GM23248 (cell line): ENCODE measurements around the gene PDCD2L. TPM values are rescaled to one million over a fixed set of nuclear protein-coding genes. Genes with fewer than 3 reads are reported as not detected.
A peak's percentile ranks its signal among the peaks of the same experiment; 100 is the strongest.

Source experiments
- DNase-seq: peaks from one replicate; pipeline ENCODE4 v3.0.0-alpha.2; 2015
- H2AFZ ChIP-seq: fragments of 200-600 bp; sonication (generic); 2 replicates; pipeline ENCODE4 v1.6.1; 2016; ENCODE audit warnings: antibody characterized with exemption
- H3F3A ChIP-seq: fragments of 200-600 bp; sonication (generic); 2 replicates; pipeline ENCODE4 v1.6.1; 2016; ENCODE audit warnings: mild to moderate bottlenecking, antibody characterized with exemption, mixed run types; ENCODE audit not compliant: insufficient read depth
- H3K27ac ChIP-seq: fragments of 200-600 bp; sonication (generic); 2 replicates; pipeline ENCODE4 v1.5.1; 2016; ENCODE audit warnings: mild to moderate bottlenecking
- H3K27me3 ChIP-seq: fragments of 200-600 bp; sonication (generic); replicated peaks from 2 replicates; pipeline ENCODE4 v1.6.1; 2016; ENCODE audit warnings: mild to moderate bottlenecking; ENCODE audit not compliant: insufficient read depth
- H3K36me3 ChIP-seq: fragments of 200-600 bp; sonication (generic); 2 replicates; pipeline ENCODE4 v1.6.1; 2016; ENCODE audit warnings: low read depth, mild to moderate bottlenecking
- H3K4me1 ChIP-seq: fragments of 200-600 bp; sonication (generic); 2 replicates; pipeline ENCODE4 v1.6.1; 2016; ENCODE audit warnings: mild to moderate bottlenecking; ENCODE audit not compliant: insufficient read depth
- H3K4me2 ChIP-seq: fragments of 200-600 bp; sonication (generic); one replicate; pipeline ENCODE4 v1.6.1; 2016; ENCODE audit warnings: mild to moderate bottlenecking; ENCODE audit not compliant: unreplicated experiment
- H3K4me3 ChIP-seq: fragments of 200-600 bp; sonication (generic); 2 replicates; pipeline ENCODE4 v1.5.1; 2016; ENCODE audit warnings: mild to moderate bottlenecking
- H3K79me2 ChIP-seq: fragments of 200-600 bp; sonication (generic); 2 replicates; pipeline ENCODE4 v1.6.1; 2016; ENCODE audit warnings: mild to moderate bottlenecking; ENCODE audit not compliant: insufficient read depth
- H3K9ac ChIP-seq: fragments of 200-600 bp; sonication (generic); 2 replicates; pipeline ENCODE4 v1.6.1; 2016; ENCODE audit warnings: mild to moderate bottlenecking
- H3K9me2 ChIP-seq: fragments of 200-600 bp; sonication (generic); 2 replicates; pipeline ENCODE4 v1.6.1; 2016; ENCODE audit warnings: mixed run types, mild to moderate bottlenecking, moderate library complexity; ENCODE audit not compliant: insufficient read depth
- H3K9me3 ChIP-seq: fragments of 200-600 bp; sonication (generic); one replicate; pipeline ENCODE4 v1.6.1; 2017; ENCODE audit warnings: low read depth
- H4K20me1 ChIP-seq: fragments of 200-600 bp; sonication (generic); 2 replicates; pipeline ENCODE4 v1.6.0; 2016; ENCODE audit not compliant: insufficient read depth
- EZH2 ChIP-seq: fragments of 200-600 bp; sonication (generic); IDR thresholded peaks from 2 replicates; pipeline ENCODE4 v1.6.1; 2018; ENCODE audit warnings: antibody characterized with exemption, mild to moderate bottlenecking; ENCODE audit not compliant: insufficient read depth, poor library complexity, severe bottlenecking
- EZH2phosphoT487 ChIP-seq: fragments of 200-600 bp; sonication (generic); IDR thresholded peaks from 2 replicates; pipeline ENCODE4 v1.6.1; 2018; ENCODE audit warnings: antibody characterized with exemption, moderate library complexity, mild to moderate bottlenecking, low read depth; ENCODE audit not compliant: insufficient read depth
- WGBS, 2 experiments: methylation state at CpG; one replicate each; pipeline ENCODE4 v1.1.6; 2015 to 2017; ENCODE audit warnings: low lambda C conversion rate in 2 of 2, low coverage in 1 of 2; ENCODE audit errors: missing lambda C conversion rate in 2 of 2; 5-methylcytosine and 5-hydroxymethylcytosine counted together
- in situ Hi-C: fragments of 300-500 bp; cut with MboI; formaldehyde crosslinking; loops from 2 replicates; pipeline ENCODE4 v1.15.0; 2020
- polyA plus RNA-seq: library from polyadenylated mRNA; unstranded; fragments of >200 nt; fragmentation: Nextera tagmentation; extraction: Ambion mirVana; gene quantifications from 2 replicates; pipeline ENCODE4 v1.2.1, GENCODE V29; 2016
- total RNA-seq: library from RNA; depleted of rRNA; stranded (reverse); fragments of >200 nt; shearing (Covaris generic); gene quantifications from 2 replicates; pipeline ENCODE4 v1.2.3, GENCODE V29; 2014

PDCD2L gene
- total and polyA plus RNA-seq, 2 experiments from 2014 or later = 7.4 to 13.4 TPM

GRCh38 chr19:34411216-34411615, 7.0 kb downstream of the PDCD2L start:
- H3K4me3 ChIP-seq = no peak overlapping the region
- H3K27me3 ChIP-seq = no peaks in the 10 kb centered on the region
- H3K79me2 ChIP-seq = no peaks in the 10 kb centered on the region
- H3K9ac ChIP-seq = no peak overlapping the region
- H3K36me3 ChIP-seq = no peaks in the 10 kb centered on the region
- TF ChIP-seq EZH2phosphoT487 (no peak), EZH2 (no peak)
- H2AFZ ChIP-seq = no peak overlapping the region
- no peaks in the 10 kb centered on the region for H4K20me1 ChIP-seq
- no peak overlapping the region for H3K4me2 ChIP-seq
- WGBS, 2 experiments = 97 to 98% methylated on average over 11 to 13 of the region's 13 CpGs
- in situ Hi-C loops = no loop called here
- no peaks in the 10 kb centered on the region for H3F3A ChIP-seq
- H3K9me3 ChIP-seq = no peaks in the 10 kb centered on the region
- no peaks in the 10 kb centered on the region for H3K4me1 ChIP-seq
- no peaks in the 10 kb centered on the region for H3K9me2 ChIP-seq
- H3K27ac ChIP-seq = no peak overlapping the region
- no peak for DNase-seq

GRCh38 chr19:34416021-34416545, 11.9 kb downstream of the PDCD2L start:
- no peak for TF ChIP-seq EZH2phosphoT487
- no peak for TF ChIP-seq EZH2
- H3K27ac ChIP-seq = no peak overlapping the region
- no peaks in the 10 kb centered on the region for H3K9me2 ChIP-seq
- H4K20me1 ChIP-seq = no peaks in the 10 kb centered on the region
- WGBS, 2 experiments = 87 to 91% methylated on average over 7 of the region's 7 CpGs
- H3K36me3 ChIP-seq = no peaks in the 10 kb centered on the region
- H3K9me3 ChIP-seq = no peaks in the 10 kb centered on the region
- DNase-seq = peak; percentile 17
- no peaks in the 10 kb centered on the region for H3K79me2 ChIP-seq
- H2AFZ ChIP-seq = no peak overlapping the region
- no peaks in the 10 kb centered on the region for H3K4me1 ChIP-seq
- no peak overlapping the region for H3K9ac ChIP-seq
- in situ Hi-C loops = no loop called here
- H3K27me3 ChIP-seq = no peaks in the 10 kb centered on the region
- no peak overlapping the region for H3K4me2 ChIP-seq
- no peak overlapping the region for H3K4me3 ChIP-seq
- H3F3A ChIP-seq = no peaks in the 10 kb centered on the region; the same call in 1 of the 2 replicates

- no peak for DNase-seq
- 89 to 90% methylated on average over 4 of the region's 4 CpGs for WGBS, 2 experiments
- H3K9me3 ChIP-seq = no peaks in the 10 kb centered on the region
- no peaks in the 10 kb centered on the region for H3K9me2 ChIP-seq
- H3K4me2 ChIP-seq = no peak overlapping the region
- no peaks in the 10 kb centered on the region for H4K20me1 ChIP-seq
- H3K27me3 ChIP-seq = no peaks in the 10 kb centered on the region
- no peaks in the 10 kb centered on the region for H3K4me1 ChIP-seq
- H3F3A ChIP-seq = no peaks in the 10 kb centered on the region; the same call in 1 of the 2 replicates
- H2AFZ ChIP-seq = no peak overlapping the region
- no peaks in the 10 kb centered on the region for H3K36me3 ChIP-seq
- no peak for TF ChIP-seq EZH2phosphoT487
- no peak for TF ChIP-seq EZH2
- H3K79me2 ChIP-seq = no peaks in the 10 kb centered on the region
- no peak overlapping the region for H3K9ac ChIP-seq
- H3K4me3 ChIP-seq = no peak overlapping the region
- in situ Hi-C loops = no loop called here
- no peak overlapping the region for H3K27ac ChIP-seq
Measured at GRCh38 chr19:34418300-34418699, 14.1 kb downstream of the PDCD2L start.

- in situ Hi-C loops = no loop called here
- Histone ChIP-seq H3K9me3 (no peaks in the 10 kb centered on the region), H2AFZ (no peak overlapping the region), H4K20me1 (peaks cover 9% of the 10 kb centered on the region; the same call in 1 of the 2 replicates), H3K79me2 (peaks cover 37% of the 10 kb centered on the region), H3F3A (0 out of 2 replicates have a peak, but pooled peaks cover 5% of the 10 kb centered on the region), H3K4me2 (no peak overlapping the region), H3K4me1 (peaks cover 20% of the 10 kb centered on the region), H3K4me3 (no peak overlapping the region), H3K9me2 (no peaks in the 10 kb centered on the region), H3K27me3 (no peaks in the 10 kb centered on the region), H3K36me3 (no peaks in the 10 kb centered on the region), H3K27ac (no peak overlapping the region), H3K9ac (no peak overlapping the region)
- TF ChIP-seq EZH2 = no peak
- no peak for TF ChIP-seq EZH2phosphoT487
- no peak for DNase-seq
- WGBS, 2 experiments = 82 to 85% methylated on average over 8 of the region's 8 CpGs
Measured at GRCh38 chr19:34426096-34426661, 22.0 kb downstream of the PDCD2L start.
